GM12801 (cell line): Measurements from ENCODE around the gene OR6B1.

Experiments used
- CTCF ChIP-seq: IDR thresholded peaks from one replicate; pipeline ENCODE4 v1.5.1; 2011; ENCODE audit warnings: control low read depth; ENCODE audit not compliant: insufficient read length; ENCODE audit errors: extremely low read depth

Gene OR6B1

GRCh38 chr7:143967398-143967797 is 32.7 kb upstream of the OR6B1 start:
- no peak for TF ChIP-seq CTCF

- no peak for TF ChIP-seq CTCF
Observed at GRCh38 chr7:143973870-143974416, 26.2 kb upstream of the OR6B1 start.

- no peak for TF ChIP-seq CTCF
Observed at GRCh38 chr7:143974459-143974858, 25.7 kb upstream of the OR6B1 start.

GRCh38 chr7:143975617-143976016 is 24.5 kb upstream of the OR6B1 start:
- no peak for TF ChIP-seq CTCF

GRCh38 chr7:143978585-143978984 is 21.5 kb upstream of the OR6B1 start:
- no peak for TF ChIP-seq CTCF

- no peak for TF ChIP-seq CTCF
Observed at GRCh38 chr7:143979359-143979758, 20.8 kb upstream of the OR6B1 start.

GRCh38 chr7:143979998-143980397 is 20.1 kb upstream of the OR6B1 start:
- TF ChIP-seq CTCF = no peak
